NCI-H82 treated with DMSO at 0.1 percent for 48 hours (cell line): Measurements from ENCODE around the gene PTPRU.

Source experiments
- DNase-seq: peaks from one replicate; lab custom pipeline; 2025; ENCODE audit not compliant: unreplicated experiment; lab: John Stamatoyannopoulos, UW

Gene PTPRU

DNA sequence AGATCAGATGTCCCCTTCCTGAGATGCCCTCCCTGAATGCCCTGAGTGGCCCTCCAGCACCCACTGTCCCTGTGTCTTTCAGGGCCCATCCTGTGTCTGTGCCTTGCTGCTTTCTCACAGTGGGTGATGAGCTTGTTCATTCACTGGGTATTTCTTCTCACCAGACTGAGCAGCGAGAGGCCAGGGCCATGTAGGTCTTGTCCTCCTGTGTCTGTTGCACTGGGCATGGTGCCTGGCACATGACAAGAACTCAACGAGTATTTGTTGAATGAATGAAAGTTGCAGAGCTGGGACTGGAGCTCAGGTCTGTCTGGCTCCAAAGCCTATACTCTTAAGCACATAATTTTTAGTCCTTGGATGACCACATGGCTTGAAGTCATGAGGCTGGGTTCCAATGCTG is 93.8 kb downstream of the PTPRU start:
- no peak for DNase-seq

DNA sequence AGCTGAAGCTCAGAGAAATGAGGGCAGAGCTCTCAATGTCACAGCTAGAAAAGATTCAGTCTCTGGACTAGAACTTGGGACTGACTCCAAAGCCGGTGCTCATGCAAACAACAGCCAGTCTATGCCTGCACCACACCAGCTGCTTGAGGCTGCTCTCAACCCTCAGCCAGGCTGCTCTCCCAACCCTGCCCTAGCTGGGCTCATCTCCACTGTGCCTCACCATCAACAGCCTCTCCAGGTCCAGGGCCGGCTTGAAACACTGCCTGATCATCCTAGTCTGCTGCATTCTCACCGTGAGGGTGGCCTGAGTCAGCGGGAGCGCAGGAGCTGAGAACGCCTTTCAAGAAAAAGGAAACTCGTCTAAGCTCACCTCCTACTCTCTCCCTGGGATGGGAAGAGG is 94.5 kb downstream of the PTPRU start:
- DNase-seq, result no peak

- DNase-seq, result no peak
Measured at GRCh38 chr1:29331309-29331708, 95.0 kb downstream of the PTPRU start.

DNA sequence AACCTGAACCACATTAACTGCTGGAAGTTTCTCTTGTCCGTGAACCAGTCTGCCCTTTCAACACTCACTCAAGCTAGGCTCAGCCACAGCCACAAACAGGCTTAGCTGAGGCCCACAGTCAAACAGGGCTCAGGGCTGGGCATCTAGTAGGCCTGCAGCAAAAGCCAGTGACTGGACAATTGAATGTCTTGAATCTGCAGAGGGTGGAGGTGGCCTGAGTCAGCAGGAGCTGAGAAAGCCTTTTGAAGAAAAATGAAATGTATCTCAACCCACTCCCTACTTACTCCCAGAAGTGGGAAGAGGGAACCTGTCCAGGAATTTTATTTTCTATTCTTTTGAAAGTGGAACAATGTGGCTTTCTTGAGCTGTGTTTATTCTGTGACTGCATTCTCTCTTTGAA is 95.4 kb downstream of the PTPRU start:
- no peak for DNase-seq

- DNase-seq, result peak; percentile 48
Measured at GRCh38 chr1:29332204-29332603, 95.9 kb downstream of the PTPRU start.

DNA sequence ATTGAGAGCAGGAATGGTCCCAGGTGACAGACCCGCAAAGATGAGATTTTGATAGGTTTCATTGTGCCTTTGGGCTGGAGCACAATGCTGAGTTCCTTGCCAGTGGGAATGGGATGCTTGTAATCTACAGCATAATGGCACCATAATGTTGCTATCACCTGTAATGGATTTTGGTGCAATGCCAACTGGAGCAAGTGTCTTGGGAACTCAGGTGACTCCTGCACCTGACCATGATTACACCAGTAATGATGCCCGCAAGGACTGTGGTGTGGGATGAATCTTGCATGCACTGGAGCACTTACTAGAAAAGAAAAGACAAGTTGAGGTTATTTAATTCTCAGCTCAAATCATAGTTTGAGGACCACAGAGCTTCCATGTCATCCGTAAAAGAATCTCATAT is 96.7 kb downstream of the PTPRU start:
- no peak for DNase-seq

- DNase-seq, result no peak
Measured at GRCh38 chr1:29335573-29335972, 99.3 kb downstream of the PTPRU start.

GRCh38 chr1:29338908-29339575 is 102.7 kb downstream of the PTPRU start:
- no peak for DNase-seq

- no peak for DNase-seq
Measured at GRCh38 chr1:29341936-29342335, 105.6 kb downstream of the PTPRU start.

DNA sequence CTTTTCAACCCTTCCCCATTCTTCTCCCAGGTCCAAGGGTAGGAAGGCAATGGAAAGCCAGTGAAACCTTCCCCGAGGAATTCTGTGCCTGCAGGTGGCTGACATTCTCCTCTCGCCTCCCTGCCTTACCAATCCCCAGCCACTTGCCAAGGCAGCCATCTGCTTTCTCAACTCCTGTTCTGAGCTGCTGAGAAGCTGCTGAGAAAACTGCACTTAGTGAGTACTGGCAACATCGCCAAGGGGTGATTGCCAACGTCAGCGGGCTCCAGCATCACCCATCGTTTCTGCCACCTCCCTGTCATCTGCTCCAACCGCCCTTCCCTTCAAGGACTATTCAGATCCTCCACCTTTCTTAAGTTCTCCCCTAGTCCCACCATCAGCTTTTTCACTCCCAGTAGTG is 106.0 kb downstream of the PTPRU start:
- no peak for DNase-seq

- no peak for DNase-seq
Measured at GRCh38 chr1:29342983-29343382, 106.7 kb downstream of the PTPRU start.

GRCh38 chr1:29343476-29343875 is 107.2 kb downstream of the PTPRU start:
- DNase-seq, result no peak

DNA sequence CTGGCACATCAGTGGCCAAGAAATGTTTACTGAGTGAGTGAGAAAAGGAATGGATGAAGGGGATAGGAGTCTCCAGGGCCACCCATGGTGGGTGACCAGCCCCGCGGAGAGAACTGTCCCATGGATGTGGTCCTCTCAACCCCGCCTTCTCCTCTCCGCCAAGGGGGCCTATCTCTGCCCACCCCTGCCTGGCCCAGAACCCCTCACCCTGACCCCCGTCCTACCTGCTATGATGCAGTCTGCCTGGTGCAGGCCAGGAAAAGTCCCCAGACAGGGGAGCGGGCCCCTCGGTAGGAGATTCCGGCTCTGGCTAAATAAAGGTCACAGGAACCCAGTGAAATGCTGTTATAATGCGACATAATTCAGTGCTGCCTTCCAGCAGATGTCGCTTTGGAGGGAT is 107.6 kb downstream of the PTPRU start:
- DNase-seq, result no peak

- no peak for DNase-seq
Measured at GRCh38 chr1:29344336-29344735, 108.0 kb downstream of the PTPRU start.

GRCh38 chr1:29346576-29346975 is 110.3 kb downstream of the PTPRU start:
- DNase-seq, result no peak

DNA sequence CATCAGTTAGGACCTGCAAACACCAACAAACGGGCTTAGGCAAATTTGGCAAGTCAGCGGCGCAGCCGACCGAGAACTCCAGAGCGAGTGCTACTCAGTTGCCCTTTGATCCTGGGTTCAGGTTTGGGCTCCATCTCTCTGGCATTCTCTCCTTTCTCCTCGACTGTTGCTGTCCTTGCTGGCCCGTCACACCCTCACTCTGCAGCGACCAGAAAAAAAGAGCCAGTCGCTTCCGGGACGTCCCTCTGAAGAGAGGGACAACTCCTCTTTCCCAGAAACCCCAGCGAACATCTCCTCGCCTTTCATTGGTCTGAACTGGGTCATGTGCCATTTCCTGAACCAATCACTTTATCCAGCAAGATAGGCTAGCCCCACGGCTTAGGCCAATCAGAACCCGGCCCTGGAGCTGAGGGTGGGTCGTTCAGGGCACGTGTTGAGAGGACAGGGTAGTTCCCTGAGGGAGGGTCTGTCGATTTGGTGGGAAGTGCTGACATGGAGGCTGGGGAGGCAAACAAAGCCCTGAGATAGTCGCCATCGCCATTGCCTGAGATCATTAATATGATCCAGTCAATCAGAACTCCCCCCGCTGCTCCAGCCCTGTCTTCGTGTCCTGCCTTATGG is 113.7 kb downstream of the PTPRU start:
- DNase-seq, result no peak

- DNase-seq, result peak; percentile 86
Measured at GRCh38 chr1:29352719-29353420, 116.5 kb downstream of the PTPRU start.

- no peak for DNase-seq
Measured at GRCh38 chr1:29354511-29355098, 118.3 kb downstream of the PTPRU start.

DNA sequence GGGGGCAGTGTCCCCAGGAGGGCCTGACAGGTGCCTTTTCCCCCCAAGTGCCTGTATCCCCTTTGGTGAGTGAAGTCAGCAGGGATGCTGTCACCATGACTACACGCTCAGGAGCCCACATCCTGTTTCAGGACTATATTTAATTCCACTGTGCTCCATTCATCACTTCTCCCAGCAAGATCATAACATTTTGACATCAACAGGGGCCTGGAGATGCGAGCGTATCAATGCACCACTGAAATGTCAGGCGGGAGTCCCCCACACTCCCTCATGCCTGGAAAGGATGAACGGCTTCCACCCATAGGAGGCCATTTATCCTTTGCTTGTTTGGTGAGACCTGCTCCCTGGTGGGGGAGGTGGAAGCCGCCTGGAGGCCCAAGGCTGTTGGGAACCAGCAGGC is 119.1 kb downstream of the PTPRU start:
- DNase-seq, result no peak

DNA sequence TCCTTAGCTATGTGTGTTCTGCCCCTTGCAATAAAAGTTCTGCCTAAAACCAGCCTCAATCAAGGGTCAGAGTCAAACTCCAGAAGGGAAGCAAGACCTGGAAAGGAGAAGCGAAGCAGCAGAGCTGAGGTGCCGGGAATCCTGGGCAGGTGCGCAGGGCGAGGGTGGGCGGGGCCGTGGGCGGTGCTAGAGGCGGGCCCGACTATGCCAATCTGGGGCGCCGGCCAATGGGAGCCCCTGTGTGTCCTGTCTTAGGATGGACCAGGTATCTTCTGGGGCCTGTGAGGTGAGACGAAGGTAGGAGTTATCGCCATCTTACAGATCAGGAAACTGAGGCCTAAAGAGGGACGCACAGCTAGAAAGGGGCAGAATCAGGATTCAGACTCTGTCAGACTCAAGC is 120.3 kb downstream of the PTPRU start:
- DNase-seq, result no peak

DNA sequence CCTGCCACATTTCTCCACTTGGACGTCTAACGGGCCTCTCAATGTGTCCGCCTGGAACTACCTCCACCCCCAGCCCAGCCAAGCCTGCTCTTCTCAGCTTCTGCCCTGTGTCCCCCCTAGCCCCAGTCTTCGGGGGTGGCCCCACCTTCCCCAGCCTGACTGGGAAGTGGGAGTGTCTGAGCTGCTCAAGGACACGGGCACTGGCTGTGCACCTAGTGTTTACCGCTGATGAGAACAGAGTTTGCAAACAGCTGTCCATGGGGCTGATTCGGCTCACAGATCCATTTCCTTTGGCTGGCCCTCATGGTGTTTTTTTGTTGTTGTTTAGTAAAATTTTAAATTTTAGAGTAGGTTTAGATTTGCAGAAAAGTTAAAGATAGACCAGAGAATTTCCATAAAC is 121.1 kb downstream of the PTPRU start:
- no peak for DNase-seq

- no peak for DNase-seq
Measured at GRCh38 chr1:29358183-29358582, 121.9 kb downstream of the PTPRU start.
